OCI-LY3 (cell line): Measurements from ENCODE around the gene ATP8B4.

Experiments used
- EZH2phosphoT487 ChIP-seq: fragments of 200-600 bp; shearing (Covaris generic); IDR thresholded peaks from 2 replicates; pipeline ENCODE4 v1.6.1; 2018; ENCODE audit warnings: antibody characterized with exemption, mixed run types, low read depth
- TF ChIP-seq, protein P1 (sequence below): fragments of 200-600, 300-600 bp; sonication (generic); IDR thresholded peaks from 2 replicates; pipeline ENCODE4 v1.5.1; 2014; ENCODE audit warnings: antibody characterized with exemption, low read length, low read depth

DNA sequence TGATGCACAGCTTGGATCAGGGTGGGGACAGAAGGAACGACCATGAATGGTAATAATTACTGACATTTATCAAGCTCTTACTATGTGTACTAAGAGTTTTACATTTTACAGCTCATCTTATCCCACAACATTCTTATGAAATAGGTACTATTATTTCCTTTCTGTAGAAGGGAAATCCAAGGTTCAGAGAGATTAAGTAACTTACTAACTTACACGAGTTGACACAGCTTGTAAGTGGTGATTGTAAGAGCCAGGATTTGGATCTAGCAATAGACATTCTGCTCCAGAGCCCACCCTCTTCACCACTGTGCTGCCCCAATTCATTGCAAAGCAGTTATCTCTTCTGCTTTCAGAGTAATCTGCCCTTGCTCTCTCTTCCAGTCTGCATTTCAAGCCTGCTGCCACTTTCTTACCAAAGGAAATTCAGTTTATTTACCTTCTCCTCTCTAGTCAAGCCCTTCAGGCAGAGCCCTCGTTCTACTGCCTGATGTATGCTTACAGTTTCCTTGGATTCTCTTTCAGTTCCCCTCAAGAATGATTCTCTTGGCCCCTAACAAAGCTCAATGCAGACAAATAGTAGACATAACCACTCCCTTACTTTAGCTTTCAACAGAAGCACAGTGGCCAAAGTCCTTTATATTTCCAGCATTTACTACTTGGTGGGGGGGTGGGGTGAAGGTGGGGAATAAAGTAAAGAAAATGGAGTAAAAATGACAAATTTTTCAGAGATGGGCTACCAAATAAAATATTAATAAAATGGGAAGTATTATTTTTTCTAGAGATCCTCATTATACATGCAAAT, 65.8 kb downstream of the ATP8B4 start:
- TF ChIP-seq, protein P1, sequence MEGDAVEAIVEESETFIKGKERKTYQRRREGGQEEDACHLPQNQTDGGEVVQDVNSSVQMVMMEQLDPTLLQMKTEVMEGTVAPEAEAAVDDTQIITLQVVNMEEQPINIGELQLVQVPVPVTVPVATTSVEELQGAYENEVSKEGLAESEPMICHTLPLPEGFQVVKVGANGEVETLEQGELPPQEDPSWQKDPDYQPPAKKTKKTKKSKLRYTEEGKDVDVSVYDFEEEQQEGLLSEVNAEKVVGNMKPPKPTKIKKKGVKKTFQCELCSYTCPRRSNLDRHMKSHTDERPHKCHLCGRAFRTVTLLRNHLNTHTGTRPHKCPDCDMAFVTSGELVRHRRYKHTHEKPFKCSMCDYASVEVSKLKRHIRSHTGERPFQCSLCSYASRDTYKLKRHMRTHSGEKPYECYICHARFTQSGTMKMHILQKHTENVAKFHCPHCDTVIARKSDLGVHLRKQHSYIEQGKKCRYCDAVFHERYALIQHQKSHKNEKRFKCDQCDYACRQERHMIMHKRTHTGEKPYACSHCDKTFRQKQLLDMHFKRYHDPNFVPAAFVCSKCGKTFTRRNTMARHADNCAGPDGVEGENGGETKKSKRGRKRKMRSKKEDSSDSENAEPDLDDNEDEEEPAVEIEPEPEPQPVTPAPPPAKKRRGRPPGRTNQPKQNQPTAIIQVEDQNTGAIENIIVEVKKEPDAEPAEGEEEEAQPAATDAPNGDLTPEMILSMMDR, result no peak
- TF ChIP-seq EZH2phosphoT487, result no peak
